Activated T-cell treated with anti-CD3 and anti-CD28 coated beads, Interleukin-2, amount 50 U/mL, for 1 hour (primary cell): ENCODE measurements around the gene TMEM134.
A peak's percentile ranks its signal among the peaks of the same experiment; 100 is the strongest.
"Not testable (repeated sequence)": the region's sequence is repeated elsewhere in the genome, so short reads cannot be mapped to it uniquely, and the experiment has no call there.

Experiments used
- DNase-seq: peaks from one replicate; pipeline ENCODE4 v3.0.0-alpha.2; 2020

TMEM134 gene

GRCh38 chr11:67484847-67485311 lies 15.8 kb upstream of the TMEM134 start:
- peak; percentile 64 for DNase-seq

DNA sequence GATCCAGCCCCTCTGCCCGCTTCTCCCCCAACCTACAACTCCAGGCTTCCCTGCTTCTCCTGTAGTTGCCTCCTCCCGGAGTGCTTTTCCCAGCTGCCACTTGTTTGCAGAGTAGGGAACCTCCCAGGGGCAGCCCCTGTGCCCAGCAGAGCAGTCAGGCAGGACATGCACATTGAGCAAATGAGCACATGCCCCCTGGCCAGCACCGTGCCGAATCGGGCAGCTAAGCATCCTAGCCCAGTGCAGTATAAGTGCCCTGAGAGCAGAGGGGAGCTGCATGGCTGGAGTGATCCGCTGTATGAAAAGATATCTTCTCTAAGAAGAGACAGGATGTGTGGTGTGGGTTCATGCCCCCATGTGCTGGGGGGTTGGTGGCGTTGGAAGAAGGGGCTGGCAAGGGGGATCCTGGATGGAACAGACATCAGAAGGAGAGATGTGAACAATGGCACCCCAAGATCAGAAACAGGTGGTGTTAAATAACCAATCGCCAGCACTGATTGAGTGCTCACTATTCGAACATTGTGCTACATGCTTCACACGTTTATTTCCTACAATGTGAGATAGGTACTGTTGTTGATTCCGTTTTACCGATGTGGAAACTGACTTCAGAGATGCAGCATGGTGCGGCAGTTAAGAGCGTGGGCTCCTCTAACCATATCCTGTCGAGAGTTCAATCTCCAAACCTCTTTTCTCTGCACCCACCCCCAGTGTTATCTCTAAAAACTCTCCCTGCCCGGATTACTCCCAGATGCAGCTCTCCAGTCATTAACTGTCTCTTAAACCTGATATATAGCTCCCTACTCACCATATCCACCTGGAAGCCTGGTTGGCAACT lies 15.0 kb upstream of the TMEM134 start:
- DNase-seq = peak; percentile 49

DNA sequence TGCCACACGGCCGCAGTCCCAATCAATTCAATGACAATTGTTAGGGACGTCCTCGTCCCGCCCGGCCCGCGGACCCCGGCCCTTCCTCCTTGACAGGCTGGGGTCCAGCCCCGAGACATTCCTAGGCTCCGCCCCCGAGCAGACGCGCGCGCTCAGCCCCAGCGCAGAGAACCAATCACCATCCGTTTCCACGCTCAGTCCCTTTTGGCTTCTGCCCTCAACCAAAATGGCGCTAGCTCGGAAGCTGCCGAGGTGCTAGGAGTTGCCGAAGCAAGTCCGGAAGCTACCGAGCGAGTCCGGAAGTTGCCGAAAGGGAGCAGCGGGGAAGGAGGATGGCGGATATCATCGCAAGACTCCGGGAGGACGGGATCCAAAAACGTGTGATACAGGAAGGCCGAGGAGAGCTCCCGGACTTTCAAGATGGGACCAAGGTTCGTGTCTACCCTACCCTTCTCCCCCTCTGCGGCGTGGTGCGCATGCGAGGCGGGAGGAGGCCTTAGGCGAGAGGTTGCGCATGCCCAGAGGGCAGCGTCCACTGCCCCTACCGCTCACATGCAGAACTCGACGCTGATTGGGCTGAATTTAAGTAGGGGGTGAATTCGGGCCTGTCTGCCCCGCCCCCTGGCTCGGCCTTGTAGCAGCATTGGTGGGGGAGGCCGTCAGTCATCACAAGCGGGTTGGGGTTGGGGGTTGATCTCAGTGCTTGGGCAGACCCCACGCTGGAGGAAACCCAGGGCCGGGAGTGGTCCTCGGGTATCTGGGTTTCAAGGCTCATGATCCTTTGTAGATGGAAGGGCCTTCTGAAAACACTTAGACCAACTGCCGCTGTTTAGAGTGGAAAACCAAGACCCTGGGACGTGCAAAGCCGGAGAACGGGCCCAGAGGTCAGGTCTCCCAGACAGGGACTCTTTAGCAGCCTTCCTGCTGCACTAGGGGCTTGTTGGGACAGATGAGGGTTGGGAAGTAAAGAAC lies 14.1 kb upstream of the TMEM134 start, which contains the start of gene AIP:
TSS of gene AIP (plus strand) at position 200 of the 972 bp plus-strand sequence. CDS start at position 333, 133 bp downstream.
- DNase-seq = peak; percentile 95

DNA sequence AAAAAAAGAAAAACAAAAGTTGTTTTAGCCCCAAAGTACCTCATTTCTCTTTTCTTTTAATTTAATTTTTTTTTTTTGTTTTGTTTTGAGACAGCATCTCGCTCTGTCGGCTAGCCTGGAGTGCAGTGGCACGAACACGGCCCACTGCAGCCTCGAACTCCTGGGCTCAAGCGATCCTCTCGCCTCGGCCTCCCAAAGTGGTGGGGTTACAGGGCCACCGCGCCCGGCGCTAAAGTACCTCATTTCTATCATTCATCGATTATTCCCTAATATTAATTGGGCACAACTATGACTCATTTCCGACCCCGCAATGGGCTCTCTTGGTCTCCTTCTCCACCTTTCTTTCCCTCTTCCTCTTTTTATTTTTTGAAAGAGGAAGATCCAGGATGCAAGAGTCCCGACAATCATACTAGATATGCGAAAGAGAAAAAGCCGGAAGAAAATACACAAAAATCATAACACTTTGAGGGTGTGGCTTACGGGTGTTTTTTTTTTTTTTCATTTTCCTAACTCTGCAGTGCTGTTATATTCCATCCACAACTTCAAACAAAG lies 13.3 kb upstream of the TMEM134 start:
- DNase-seq = no peak

DNA sequence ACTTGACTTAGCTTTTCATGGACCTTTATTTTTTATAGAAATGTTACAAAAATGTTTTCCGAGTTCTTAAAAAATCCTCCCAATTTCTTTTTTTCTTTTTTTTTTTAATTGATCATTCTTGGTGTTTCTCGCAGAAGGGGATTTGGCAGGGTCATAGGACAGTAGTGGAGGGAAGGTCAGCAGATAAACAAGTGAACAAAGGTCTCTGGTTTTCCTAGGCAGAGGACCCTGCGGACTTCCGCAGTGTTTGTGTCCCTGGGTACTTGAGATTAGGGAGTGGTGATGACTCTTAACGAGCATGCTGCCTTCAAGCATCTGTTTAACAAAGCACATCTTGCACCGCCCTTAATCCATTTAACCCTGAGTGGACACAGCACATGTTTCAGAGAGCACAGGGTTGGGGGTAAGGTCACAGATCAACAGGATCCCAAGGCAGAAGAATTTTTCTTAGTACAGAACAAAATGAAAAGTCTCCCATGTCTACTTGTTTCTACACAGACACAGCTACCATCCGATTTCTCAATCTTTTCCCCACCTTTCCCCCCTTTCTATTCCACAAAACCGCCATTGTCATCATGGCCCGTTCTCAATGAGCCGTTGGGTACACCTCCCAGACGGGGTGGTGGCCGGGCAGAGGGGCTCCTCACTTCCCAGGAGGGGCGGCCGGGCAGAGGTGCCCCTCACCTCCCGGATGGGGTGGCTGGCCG lies 8.4 kb upstream of the TMEM134 start:
- not testable (repeated sequence) for DNase-seq

DNA sequence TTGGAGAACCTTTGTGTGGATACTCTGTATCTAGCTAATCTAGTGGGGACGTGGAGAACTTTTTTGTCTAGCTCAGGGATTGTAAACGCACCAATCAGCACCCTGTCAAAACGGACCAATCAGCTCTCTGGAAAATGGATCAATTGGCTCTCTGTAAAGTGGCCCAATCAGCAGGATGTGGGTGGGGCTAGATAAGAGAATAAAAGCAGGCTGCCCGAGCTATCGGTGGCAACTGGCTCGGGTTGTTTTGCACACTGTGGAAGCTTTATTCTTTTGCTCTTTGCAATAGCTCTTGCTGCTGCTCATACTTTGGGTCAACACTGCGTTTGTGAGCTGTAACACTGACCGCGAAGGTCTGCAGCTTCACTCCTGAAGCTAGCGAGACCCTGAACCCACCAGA lies 7.6 kb upstream of the TMEM134 start:
- DNase-seq = not testable (repeated sequence)

DNA sequence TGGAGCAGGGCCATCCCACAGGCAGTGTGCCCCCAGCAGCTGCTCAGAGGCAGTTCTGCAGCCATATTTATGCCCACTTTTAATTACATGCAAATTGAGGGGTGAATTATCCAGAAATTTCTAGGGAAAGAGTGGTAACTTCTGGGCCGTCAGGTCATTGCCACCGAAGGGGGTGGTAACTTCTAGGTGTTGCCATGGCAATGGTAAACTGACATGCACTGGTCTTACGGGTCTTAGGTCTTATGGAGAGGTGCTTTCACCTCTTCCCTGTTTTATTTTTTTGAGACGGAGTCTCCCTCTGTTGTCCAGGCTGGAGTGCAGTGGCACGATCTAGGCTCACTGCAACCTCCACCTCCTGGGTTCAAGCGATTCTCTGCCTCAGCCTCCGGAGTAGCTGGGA lies 3.8 kb upstream of the TMEM134 start:
- DNase-seq = no peak

DNA sequence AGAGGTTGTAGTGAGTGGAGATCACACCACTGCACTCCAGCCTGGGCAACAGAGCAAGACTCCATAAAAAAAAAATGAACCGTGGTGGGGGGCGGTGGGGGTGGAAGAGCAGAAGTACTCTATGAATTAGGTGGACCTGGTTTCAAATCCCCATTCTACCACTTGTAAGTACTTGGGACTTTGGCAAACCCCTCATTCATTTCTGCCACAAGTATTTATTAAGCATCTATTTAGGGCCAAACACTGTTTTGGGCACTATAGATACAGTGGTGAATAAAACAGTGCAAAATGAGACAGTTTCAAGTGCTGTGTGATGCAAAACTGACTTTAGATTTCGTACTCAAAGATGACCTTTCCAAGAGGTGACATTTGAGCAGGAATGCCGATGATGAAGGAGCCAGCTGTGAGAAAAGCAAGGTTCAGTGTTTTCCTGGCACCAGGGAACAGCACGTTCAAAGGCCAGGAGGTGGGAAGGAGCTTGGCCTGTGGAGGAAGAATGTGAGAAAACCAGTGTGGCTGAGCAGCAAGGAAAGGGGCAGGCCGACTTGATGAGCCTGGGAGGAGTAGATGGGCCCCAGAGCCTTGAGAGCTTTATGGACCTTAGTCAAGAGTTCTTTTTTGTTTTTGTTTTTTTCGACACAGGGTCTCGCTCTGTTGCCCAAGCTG lies 1.4 kb upstream of the TMEM134 start:
- DNase-seq = no peak

DNA sequence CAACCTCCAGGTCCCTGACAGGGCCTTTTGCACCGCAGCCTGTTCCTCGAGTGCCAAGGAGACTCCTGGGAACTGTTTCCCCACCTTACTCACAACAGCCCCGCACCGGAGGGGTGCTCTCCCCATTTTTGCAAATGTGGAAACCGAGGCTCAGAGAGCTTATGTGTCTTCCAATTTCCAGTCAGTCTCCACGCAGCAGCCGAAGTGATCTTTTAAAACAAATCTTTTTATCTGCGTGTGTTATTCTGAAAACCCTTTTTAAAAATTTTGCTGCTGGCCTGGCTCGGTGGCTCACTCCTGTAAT lies 409 bp upstream of the TMEM134 start:
- no peak for DNase-seq

DNA sequence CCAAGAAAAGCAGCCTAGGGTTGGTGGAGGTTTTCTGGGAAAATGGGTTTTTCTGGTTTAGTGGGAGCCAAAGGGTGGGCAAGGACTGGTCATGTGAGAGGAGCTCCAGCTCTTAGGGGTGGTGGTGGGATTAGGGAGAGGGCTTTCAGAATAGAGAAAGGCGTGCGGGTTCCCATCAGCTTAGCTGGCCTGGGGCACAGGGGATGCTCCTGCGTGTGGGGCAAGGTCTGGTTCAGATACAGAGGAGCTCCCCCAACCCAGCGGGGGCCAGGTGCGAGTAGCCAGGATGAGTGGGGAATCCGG lies 644 bp downstream of the TMEM134 start:
- DNase-seq = no peak

- no peak for DNase-seq
Measured at GRCh38 chr11:67468056-67468455, 995 bp downstream of the TMEM134 start.

- no peak for DNase-seq
Measured at GRCh38 chr11:67466962-67467771, 1.9 kb downstream of the TMEM134 start.

- no peak for DNase-seq
Measured at GRCh38 chr11:67466367-67466766, 2.7 kb downstream of the TMEM134 start.

- not testable (repeated sequence) for DNase-seq
Measured at GRCh38 chr11:67465530-67465929, 3.5 kb downstream of the TMEM134 start.

GRCh38 chr11:67465189-67465510 lies 3.9 kb downstream of the TMEM134 start:
- DNase-seq = no peak

GRCh38 chr11:67464411-67465188 lies 4.5 kb downstream of the TMEM134 start:
- DNase-seq = peak; percentile 88

GRCh38 chr11:67463680-67464410 lies 5.2 kb downstream of the TMEM134 start:
- DNase-seq = no peak

DNA sequence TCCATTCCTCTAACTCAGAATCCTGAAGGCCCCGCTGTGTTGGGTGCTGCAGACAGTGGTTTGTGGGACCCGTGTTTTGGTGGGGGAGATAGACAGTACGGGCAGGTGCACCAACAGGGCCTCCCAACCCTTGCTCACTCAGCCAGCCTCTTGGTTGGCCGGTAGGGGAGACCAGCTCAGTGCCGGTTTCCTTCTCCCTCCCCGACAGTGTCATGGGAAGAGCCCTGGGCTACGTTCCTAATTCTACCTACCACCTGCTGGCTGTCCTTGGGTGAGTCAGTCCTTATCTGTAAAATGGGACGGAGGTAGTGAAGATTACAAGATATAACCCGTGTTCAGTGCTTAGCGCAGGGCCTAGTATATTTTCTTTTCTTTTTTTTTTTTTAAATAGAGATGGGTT lies 5.9 kb downstream of the TMEM134 start:
- DNase-seq = no peak

DNA sequence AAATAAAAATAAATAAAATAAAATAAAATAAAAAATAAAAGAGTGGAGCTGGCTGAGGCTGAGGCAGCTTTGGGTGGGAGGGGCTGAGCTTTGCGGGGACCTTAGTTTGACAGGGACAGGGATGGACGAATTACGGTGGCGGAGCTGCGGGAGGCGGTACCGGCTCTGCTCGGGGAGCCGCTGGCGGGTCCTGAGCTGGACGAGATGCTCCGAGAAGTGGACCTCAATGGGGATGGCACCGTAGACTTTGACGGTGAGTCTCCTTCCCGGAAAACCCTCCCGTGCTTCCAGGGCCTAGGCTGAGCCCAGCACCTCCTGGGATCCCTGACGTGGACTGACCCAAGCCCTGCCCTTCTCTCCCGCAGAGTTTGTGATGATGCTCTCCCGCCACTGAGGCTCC lies 10.8 kb downstream of the TMEM134 start:
- DNase-seq = no peak

GRCh38 chr11:67457453-67457852 lies 11.6 kb downstream of the TMEM134 start:
- DNase-seq = no peak
